Measurements from ENCODE around the gene RILPL1.
"Not testable (repeated sequence)": the region's sequence is repeated elsewhere in the genome, so short reads cannot be mapped to it uniquely, and the experiment has no call there.

The RILPL1 gene

DNA sequence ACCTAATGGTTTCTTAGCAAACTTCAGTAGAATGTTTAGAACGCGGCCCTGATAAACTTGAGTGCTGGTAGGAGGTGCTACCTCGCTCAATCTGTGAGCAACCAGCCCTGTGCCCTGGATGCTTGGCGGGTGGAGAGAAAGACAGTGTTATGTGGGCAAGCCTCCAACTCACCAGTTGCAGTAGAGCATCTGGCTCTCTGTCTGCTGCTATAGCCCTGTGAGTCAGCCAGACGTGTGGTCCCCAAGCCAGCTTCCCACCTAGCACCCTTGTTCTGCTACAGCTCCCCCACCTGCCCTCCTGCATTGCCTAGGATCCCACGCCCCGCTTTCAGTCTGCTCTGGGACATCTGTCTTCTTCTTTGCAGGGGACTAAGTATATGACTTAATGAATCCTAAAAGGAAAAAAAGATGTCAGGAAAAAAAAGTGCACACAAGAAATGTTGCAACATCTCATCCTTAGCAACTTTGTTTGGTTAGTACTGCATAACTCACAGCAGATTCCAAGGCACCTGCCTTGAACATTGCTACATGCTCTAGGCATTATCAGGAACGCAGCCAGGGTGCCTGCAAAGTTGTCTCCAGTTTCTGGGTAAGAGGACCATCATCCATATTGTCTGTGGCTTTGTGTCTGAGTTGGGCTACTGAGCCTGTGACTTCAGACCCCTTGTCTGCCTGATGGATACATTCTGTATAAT is 62.0 kb downstream of the RILPL1 start:
- FAIRE-seq (no peak), DNase-seq (ENCODE audit: insufficient read length, low spot score) (no peak)
- TF ChIP-seq POLR2AphosphoS5 (IDR thresholded peaks at IDR 0.05; ENCODE audit: low read depth, low read length) (no peak), PAX5 (IDR thresholded peaks at IDR 0.05; ENCODE audit: insufficient read depth, low read length, severe bottlenecking) (no peak), SPI1 (IDR thresholded peaks at IDR 0.05; ENCODE audit: low read depth, low read length) (no peak), POU2F2 (IDR thresholded peaks at IDR 0.05; ENCODE audit: low read depth, low read length) (no peak), POLR2A (IDR thresholded peaks at IDR 0.05; ENCODE audit: low read depth, low read length) (no peak), TAF1 (IDR thresholded peaks at IDR 0.05; ENCODE audit: low read depth, low read length) (no peak)

DNA sequence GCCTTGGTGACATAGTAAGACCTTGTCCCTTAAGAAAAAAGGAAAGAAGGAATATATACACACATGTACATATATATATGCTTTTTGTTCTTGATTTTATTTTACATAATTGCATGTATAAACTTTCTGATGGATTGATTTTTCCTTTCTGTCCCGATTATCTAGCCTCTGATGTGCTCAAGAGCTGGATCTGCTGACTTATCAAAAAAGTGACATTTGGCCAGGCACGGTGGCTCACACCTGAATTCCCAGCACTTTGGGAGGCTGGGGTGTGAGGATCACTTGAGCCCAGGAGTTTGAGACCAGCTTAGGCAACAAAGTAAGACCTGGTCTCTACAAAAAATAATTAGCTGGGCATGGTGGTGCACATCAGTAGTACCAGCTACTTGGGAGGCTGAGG is 63.5 kb downstream of the RILPL1 start:
- DNase-seq (ENCODE audit: insufficient read length, low spot score) (no peak), FAIRE-seq (no peak)
- TF ChIP-seq POLR2A (IDR thresholded peaks at IDR 0.05; ENCODE audit: low read depth, low read length) (no peak), TAF1 (IDR thresholded peaks at IDR 0.05; ENCODE audit: low read depth, low read length) (no peak), SPI1 (IDR thresholded peaks at IDR 0.05; ENCODE audit: low read depth, low read length) (no peak), PAX5 (IDR thresholded peaks at IDR 0.05; ENCODE audit: insufficient read depth, low read length, severe bottlenecking) (no peak), POLR2AphosphoS5 (IDR thresholded peaks at IDR 0.05; ENCODE audit: low read depth, low read length) (no peak)

DNA sequence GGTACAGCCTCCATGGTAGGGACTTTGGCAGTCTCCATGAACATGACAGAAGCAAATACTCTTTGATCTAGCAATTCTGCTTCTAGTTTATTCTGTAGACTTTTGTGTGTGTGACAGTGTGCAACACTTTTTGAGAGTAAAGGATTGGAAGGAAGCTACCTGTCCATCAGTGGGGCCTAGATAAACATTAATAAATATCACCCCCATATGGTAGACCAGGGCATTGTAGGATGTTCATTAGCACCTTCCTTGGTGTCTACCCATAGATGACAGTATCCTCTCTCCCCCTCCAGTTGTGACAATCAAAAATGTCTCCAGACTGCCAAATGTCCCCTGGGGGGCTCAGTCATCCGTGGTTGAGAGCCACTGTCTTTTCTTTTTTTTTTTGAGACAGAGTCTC is 64.7 kb downstream of the RILPL1 start:
- DNase-seq (ENCODE audit: insufficient read length, low spot score), result peak; percentile 45
- FAIRE-seq, result peak; percentile 56
- TF ChIP-seq POLR2AphosphoS5 (IDR thresholded peaks at IDR 0.05; ENCODE audit: low read depth, low read length), result no peak
- no peak for TF ChIP-seq SPI1 (IDR thresholded peaks at IDR 0.05; ENCODE audit: low read depth, low read length)
- TF ChIP-seq POU2F2 (IDR thresholded peaks at IDR 0.05; ENCODE audit: low read depth, low read length), result no peak
- no peak for TF ChIP-seq POLR2A (IDR thresholded peaks at IDR 0.05; ENCODE audit: low read depth, low read length)
- no peak for TF ChIP-seq TAF1 (IDR thresholded peaks at IDR 0.05; ENCODE audit: low read depth, low read length)
- no peak for TF ChIP-seq PAX5 (IDR thresholded peaks at IDR 0.05; ENCODE audit: insufficient read depth, low read length, severe bottlenecking)

DNA sequence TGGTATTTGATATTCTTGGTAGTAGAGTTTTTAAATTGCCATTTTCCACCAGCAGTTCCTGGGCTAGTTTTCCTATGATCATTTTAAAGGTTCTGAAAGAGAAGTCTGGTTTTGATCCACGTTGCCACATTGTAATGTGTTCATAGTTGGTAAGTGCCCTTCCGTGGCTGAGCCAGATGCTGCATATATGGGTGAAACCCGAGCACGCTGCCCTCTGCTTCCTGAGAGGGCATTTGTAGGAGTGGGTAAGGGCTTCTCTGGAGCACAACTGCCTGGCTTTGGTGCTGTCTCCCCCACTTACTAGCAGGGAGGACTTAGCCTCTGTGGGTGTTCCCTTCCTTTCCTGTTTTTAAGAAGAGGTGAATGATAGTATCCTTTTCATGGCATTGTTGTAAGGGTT is 68.4 kb downstream of the RILPL1 start:
- DNase-seq (ENCODE audit: insufficient read length, low spot score) (no peak), FAIRE-seq (no peak)
- no peak for TF ChIP-seq POLR2A (IDR thresholded peaks at IDR 0.05; ENCODE audit: low read depth, low read length)
- TF ChIP-seq SPI1 (IDR thresholded peaks at IDR 0.05; ENCODE audit: low read depth, low read length), result no peak

DNA sequence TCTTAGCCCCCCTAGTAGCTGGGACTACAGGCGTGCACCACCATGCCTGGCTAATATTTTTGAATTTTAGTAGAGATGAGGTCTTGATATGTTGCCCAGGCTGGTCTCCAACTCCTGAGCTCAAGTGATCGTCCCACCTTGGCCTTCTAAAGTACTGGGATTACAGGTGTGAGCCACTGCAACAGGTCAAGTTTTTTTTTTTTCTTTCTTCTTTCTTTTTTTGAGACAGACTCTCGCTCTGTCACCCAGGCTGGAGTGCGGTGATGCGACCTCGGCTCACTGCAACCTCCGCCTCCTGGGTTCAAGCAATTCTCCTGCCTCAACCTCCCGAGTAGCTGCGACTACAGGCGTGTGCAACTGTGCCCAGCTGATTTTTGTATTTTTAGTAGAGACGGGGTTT is 70.3 kb downstream of the RILPL1 start:
- FAIRE-seq; DNase-seq (ENCODE audit: insufficient read length, low spot score): not testable (repeated sequence)

DNA sequence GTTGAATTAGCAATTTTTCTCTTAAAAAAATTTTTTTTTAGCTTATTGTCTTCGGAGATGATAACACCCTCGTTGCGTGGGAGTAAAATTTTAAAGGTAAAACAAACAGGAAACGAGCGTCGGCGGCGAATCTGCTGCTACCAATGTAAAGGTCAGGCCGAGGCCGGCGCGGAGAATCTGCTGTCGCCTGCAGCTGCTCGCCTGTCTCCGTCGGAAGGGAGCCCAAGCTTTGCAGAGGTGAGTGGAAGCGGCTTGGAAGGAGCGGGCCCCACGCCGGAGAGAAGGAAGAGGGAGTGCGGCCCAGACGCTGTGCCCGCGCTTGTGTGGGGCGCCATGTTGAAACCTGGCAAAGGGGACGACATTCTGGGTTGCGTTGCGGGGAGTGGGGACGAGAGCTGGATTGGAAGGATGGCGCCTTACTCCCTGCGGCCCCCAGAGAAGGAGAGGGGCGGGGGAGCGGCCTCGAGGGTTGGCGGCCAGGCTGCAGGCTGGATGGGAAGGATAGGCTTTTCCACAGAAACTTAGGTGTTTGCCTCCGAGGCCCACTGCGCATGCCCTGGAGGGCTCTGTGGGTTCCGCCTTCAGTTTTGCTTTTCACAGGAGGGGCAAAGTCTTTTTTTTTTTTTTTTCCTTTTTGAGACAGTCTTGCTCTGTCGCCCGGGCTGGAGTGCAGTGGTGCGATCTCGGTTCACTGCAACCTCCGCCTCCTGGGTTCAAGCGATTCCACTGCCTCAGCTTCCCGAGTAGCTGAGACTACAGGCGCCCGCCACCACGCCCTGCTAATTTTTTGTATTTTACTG is 75.3 kb downstream of the RILPL1 start, which contains the start of gene SNRNP35:
SNRNP35 (plus strand) TSS at position 160 of the 800 bp plus-strand sequence. CDS start 7,402 bp downstream, outside the sequence.
- TF ChIP-seq PAX5 (IDR thresholded peaks at IDR 0.05; ENCODE audit: insufficient read depth, low read length, severe bottlenecking), result no peak
- peak; percentile 74 for TF ChIP-seq POLR2AphosphoS5 (IDR thresholded peaks at IDR 0.05; ENCODE audit: low read depth, low read length)
- peak; percentile 77 for TF ChIP-seq POLR2A (IDR thresholded peaks at IDR 0.05; ENCODE audit: low read depth, low read length)
- TF ChIP-seq POU2F2 (IDR thresholded peaks at IDR 0.05; ENCODE audit: low read depth, low read length), result peak; percentile 28; the same call in 1 of the 2 replicates
- TF ChIP-seq TAF1 (IDR thresholded peaks at IDR 0.05; ENCODE audit: low read depth, low read length), result peak; percentile 90
- FAIRE-seq (peak; percentile 75), DNase-seq (ENCODE audit: insufficient read length, low spot score) (peak; percentile 52)

DNA sequence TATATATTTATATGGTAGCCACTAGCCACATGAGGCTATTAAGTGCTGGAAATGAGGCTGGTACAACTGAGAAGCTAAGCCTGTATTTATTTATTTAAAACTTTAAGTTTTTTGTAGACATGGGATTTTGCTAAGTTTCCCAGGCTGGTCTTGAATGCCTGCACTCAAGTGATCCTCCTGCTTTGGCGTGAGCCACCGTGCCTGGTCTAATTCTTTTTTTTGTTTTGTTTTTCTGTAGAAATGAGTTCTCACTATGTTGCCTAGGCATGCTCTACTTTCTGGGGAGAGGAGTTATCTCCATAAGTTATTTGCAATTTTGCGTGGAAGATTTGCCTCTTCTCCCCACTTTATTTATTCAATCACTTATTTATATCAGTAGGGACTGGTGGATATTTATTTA is 80.4 kb downstream of the RILPL1 start:
- no peak for FAIRE-seq
- TF ChIP-seq TAF1 (IDR thresholded peaks at IDR 0.05; ENCODE audit: low read depth, low read length), result no peak
- TF ChIP-seq SPI1 (IDR thresholded peaks at IDR 0.05; ENCODE audit: low read depth, low read length), result no peak
- no peak for TF ChIP-seq POLR2AphosphoS5 (IDR thresholded peaks at IDR 0.05; ENCODE audit: low read depth, low read length)
- no peak for TF ChIP-seq POLR2A (IDR thresholded peaks at IDR 0.05; ENCODE audit: low read depth, low read length)
- no peak for TF ChIP-seq PAX5 (IDR thresholded peaks at IDR 0.05; ENCODE audit: insufficient read depth, low read length, severe bottlenecking)
- TF ChIP-seq POU2F2 (IDR thresholded peaks at IDR 0.05; ENCODE audit: low read depth, low read length), result no peak
- DNase-seq (ENCODE audit: insufficient read length, low spot score), result no peak

DNA sequence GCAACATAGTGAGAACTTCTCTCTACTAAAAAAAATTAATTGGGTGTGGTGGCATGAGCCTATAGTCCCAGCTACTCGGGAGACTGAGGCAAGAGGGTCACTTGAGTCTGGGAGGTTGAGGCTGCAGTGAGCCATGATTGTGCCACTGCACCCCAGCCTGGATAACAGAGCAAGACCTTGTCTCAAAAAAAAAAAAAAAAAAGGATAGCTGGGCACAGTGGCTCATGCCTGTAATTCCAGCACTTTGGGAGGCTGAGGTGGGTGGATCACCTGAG is 81.3 kb downstream of the RILPL1 start:
- FAIRE-seq; DNase-seq (ENCODE audit: insufficient read length, low spot score): not testable (repeated sequence)

DNA sequence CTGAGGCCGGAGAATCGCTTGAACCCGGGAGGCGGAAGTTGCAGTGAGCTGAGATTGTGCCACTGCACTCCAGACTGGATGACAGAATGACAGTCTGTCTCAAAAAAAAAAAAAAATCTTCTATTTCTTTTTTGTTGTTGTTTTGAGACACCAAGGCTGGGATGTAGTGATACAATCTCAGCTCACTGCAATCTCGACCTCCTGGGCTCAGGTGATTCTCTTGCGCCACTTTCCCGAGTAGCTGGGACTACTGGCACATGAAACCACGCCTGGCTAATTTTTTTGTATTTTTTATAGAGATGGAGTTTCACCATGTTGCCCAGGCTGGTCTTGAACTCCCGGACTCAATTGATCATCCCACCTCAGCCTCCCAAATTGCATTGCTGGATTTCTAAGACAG is 82.9 kb downstream of the RILPL1 start:
- FAIRE-seq, result no peak
- TF ChIP-seq POLR2AphosphoS5 (IDR thresholded peaks at IDR 0.05; ENCODE audit: low read depth, low read length), result no peak
- no peak for TF ChIP-seq POU2F2 (IDR thresholded peaks at IDR 0.05; ENCODE audit: low read depth, low read length)
- no peak for TF ChIP-seq POLR2A (IDR thresholded peaks at IDR 0.05; ENCODE audit: low read depth, low read length)
- no peak for TF ChIP-seq SPI1 (IDR thresholded peaks at IDR 0.05; ENCODE audit: low read depth, low read length)
- TF ChIP-seq PAX5 (IDR thresholded peaks at IDR 0.05; ENCODE audit: insufficient read depth, low read length, severe bottlenecking), result no peak
- no peak for TF ChIP-seq TAF1 (IDR thresholded peaks at IDR 0.05; ENCODE audit: low read depth, low read length)
- no peak for DNase-seq (ENCODE audit: insufficient read length, low spot score)

DNA sequence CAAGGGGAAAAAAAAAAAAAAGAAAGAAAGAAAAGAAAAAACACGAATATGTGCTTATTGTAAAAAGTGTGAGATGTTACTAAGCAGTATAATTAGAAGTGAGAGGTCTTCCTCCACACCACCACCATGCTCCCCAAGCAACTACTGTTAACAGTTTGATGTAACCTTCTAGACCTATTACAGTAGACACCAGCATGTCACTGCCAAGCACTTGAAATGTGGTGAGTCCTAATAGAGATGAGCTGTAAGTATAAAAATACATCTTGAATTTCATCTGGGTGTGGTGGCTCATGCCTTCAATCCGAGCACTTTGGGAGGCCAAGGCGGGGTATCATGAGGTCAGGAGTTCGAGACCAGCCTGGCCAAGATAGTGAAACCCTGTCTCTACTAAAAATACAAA is 83.7 kb downstream of the RILPL1 start:
- no peak for TF ChIP-seq POU2F2 (IDR thresholded peaks at IDR 0.05; ENCODE audit: low read depth, low read length)
- TF ChIP-seq PAX5 (IDR thresholded peaks at IDR 0.05; ENCODE audit: insufficient read depth, low read length, severe bottlenecking), result no peak
- no peak for TF ChIP-seq POLR2AphosphoS5 (IDR thresholded peaks at IDR 0.05; ENCODE audit: low read depth, low read length)
- TF ChIP-seq POLR2A (IDR thresholded peaks at IDR 0.05; ENCODE audit: low read depth, low read length), result no peak
- no peak for TF ChIP-seq TAF1 (IDR thresholded peaks at IDR 0.05; ENCODE audit: low read depth, low read length)
- TF ChIP-seq SPI1 (IDR thresholded peaks at IDR 0.05; ENCODE audit: low read depth, low read length), result no peak
- no peak for DNase-seq (ENCODE audit: insufficient read length, low spot score)
- FAIRE-seq, result no peak
